ENCODE results near the gene HNRNPL. TPM values are rescaled to one million over a fixed set of nuclear protein-coding genes. Genes with fewer than 3 reads are reported as not detected.
"Not testable (repeated sequence)": the region's sequence is repeated elsewhere in the genome, so short reads cannot be mapped to it uniquely, and the experiment has no call there.

HNRNPL gene
- polyA plus RNA-seq, 1 donor from 2014 or later = 315 TPM

DNA sequence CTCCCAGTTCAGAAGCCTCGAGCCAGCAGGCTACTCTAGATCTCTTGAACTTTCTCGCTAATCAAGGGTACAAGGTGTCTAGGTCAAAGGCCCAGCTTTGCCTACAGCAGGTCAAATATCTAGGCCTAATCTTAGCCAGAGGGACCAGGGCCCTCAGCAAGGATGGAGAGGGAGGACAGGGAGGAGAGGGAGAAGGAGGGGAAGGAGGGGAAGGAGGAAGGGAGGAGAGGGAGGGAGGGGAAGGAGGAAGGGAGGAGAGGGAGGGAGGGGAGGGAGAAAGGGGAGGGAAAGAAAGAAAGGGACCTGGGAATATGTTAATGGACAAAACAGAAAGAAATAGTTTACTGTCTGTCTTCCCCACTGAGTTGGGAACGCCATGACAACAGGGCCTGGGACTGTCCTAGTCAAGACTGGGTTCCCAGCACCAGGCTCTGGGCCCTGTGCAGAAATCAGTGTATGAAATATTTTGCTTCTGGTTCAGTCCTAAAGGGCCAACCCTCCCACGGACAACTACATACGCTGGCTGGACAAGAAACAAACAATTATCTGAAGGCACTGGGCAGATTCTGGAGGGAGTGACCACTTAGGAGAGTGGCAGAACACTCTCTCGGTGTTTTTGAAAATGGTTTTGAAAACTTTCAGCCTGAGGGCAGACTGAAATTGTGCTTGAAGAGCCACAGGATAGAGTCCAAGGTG lies 22.8 kb downstream of the HNRNPL start:
- H3K79me2 ChIP-seq (replicated peaks; ENCODE audit: insufficient read depth, low read length) = peaks cover 8% of the 10 kb centered on the region
- H3F3A ChIP-seq (ENCODE audit: insufficient read depth, low read length, poor library complexity, severe bottlenecking) = no peaks in the 10 kb centered on the region
- no peaks in the 10 kb centered on the region for H3K27me3 ChIP-seq (ENCODE audit: insufficient read depth, low read depth, low read length)
- H2AFZ ChIP-seq (ENCODE audit: low read depth, low read length) = no peak overlapping the region
- H3K9me2 ChIP-seq (ENCODE audit: insufficient read depth, low read length) = no peaks in the 10 kb centered on the region
- no peak overlapping the region for H3K9ac ChIP-seq (ENCODE audit: low read length)
- no peaks in the 10 kb centered on the region for H3K9me3 ChIP-seq (ENCODE audit: low read length)
- TF ChIP-seq REST (IDR thresholded peaks at IDR 0.05; ENCODE audit: borderline replicate concordance) = no peak
- TF ChIP-seq SMC3 (conservative IDR thresholded peaks at IDR 0.05; ENCODE audit: poor library complexity) = no peak
- TF ChIP-seq TAF1 (IDR thresholded peaks at IDR 0.05; ENCODE audit: low read depth) = no peak
- no peak for TF ChIP-seq POLR2AphosphoS5 (IDR thresholded peaks at IDR 0.05)
- TF ChIP-seq MXI1 (conservative IDR thresholded peaks at IDR 0.05; ENCODE audit: poor library complexity, severe bottlenecking) = no peak
- no peak for TF ChIP-seq CTCF (IDR thresholded peaks at IDR 0.05; ENCODE audit: poor library complexity, severe bottlenecking)
- TF ChIP-seq EP300 (conservative IDR thresholded peaks at IDR 0.05; ENCODE audit: poor library complexity, severe bottlenecking) = no peak
- TF ChIP-seq EZH2 (IDR thresholded peaks at IDR 0.05; ENCODE audit: borderline replicate concordance, insufficient read depth, low read length, poor library complexity, severe bottlenecking) = no peak
- no peak for TF ChIP-seq RAD21 (conservative IDR thresholded peaks at IDR 0.05)
- H4K20me1 ChIP-seq (ENCODE audit: insufficient read depth) = no peaks in the 10 kb centered on the region
- no peak overlapping the region for H3K4me2 ChIP-seq (ENCODE audit: low read length)
- no peak overlapping the region for H3K27ac ChIP-seq (ENCODE audit: low read length)
- H3K4me3 ChIP-seq (ENCODE audit: low read length) = no peak overlapping the region
- H3K36me3 ChIP-seq (ENCODE audit: insufficient read depth, low read length) = no peaks in the 10 kb centered on the region

GRCh38 chr19:38825936-38826335 lies 23.9 kb downstream of the HNRNPL start:
- H3K9me2 ChIP-seq (ENCODE audit: insufficient read depth, low read length); H3K36me3 ChIP-seq (ENCODE audit: insufficient read depth, low read length); H4K20me1 ChIP-seq (ENCODE audit: insufficient read depth); H3F3A ChIP-seq (ENCODE audit: insufficient read depth, low read length, poor library complexity, severe bottlenecking); H2AFZ ChIP-seq (ENCODE audit: low read depth, low read length); H3K4me3 ChIP-seq (ENCODE audit: low read length); H3K9ac ChIP-seq (ENCODE audit: low read length); H3K27ac ChIP-seq (ENCODE audit: low read length); H3K79me2 ChIP-seq (replicated peaks; ENCODE audit: insufficient read depth, low read length); H3K9me3 ChIP-seq (ENCODE audit: low read length); H3K4me2 ChIP-seq (ENCODE audit: low read length); H3K27me3 ChIP-seq (ENCODE audit: insufficient read depth, low read depth, low read length): not testable (repeated sequence)

DNA sequence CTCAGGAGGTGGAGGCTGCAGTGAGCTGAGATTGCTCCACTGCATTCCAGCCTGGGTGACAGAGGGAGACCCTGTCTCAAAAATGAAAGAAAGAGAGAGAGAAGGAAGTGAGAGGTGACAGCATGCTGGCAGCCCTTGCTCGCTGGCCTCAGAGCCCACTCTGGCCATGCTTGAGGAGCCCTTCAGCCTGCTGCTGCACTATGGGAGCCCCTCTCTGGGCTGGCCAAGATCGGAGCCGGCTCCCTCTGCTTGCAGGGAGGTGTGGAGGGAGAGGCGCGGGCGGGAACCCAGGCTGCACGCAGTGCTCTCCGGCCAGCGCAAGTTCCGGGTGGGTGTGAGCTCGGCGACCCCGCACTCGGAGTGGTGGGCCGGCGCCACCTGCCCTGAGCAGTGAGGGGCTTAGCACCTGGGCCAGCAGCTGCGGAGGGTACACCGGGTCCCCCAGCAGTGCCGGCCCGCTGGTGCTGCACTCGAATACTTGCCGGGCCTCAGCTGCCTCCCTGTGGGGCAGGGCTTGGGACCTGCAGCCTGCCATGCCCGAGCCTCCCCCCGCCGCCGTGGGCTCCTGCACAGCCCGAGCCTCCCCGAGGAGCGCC lies 28.5 kb downstream of the HNRNPL start:
- H3K4me2 ChIP-seq (ENCODE audit: low read length); H3K4me3 ChIP-seq (ENCODE audit: low read length); H3K27ac ChIP-seq (ENCODE audit: low read length); H4K20me1 ChIP-seq (ENCODE audit: insufficient read depth); H3K27me3 ChIP-seq (ENCODE audit: insufficient read depth, low read depth, low read length); H2AFZ ChIP-seq (ENCODE audit: low read depth, low read length); H3K9me3 ChIP-seq (ENCODE audit: low read length); H3K36me3 ChIP-seq (ENCODE audit: insufficient read depth, low read length); H3K79me2 ChIP-seq (replicated peaks; ENCODE audit: insufficient read depth, low read length); H3F3A ChIP-seq (ENCODE audit: insufficient read depth, low read length, poor library complexity, severe bottlenecking); H3K9me2 ChIP-seq (ENCODE audit: insufficient read depth, low read length); H3K9ac ChIP-seq (ENCODE audit: low read length): not testable (repeated sequence)

Measured in neural cell (in vitro differentiated cells).